Motor neuron (in vitro differentiated cells): ENCODE measurements around the gene TSPAN6. TPM values are rescaled to one million over a fixed set of nuclear protein-coding genes. Genes with fewer than 3 reads are reported as not detected.

ENCODE experiments used
- ATAC-seq, 8 experiments: fragments of 200-7000 bp; cut with Tn5 transposase; replicated peaks in 6 of 8; 2 replicates each; pipeline ENCODE4 v1.8.0; 2021; ENCODE audit warnings: mild to moderate bottlenecking in 8 of 8, moderate library complexity in 8 of 8
- H3K27ac ChIP-seq, 2 donors: fragments of 250-450 bp; sonication (Bioruptor Pico); 2 replicates each; pipeline ENCODE4 v1.9.0; 2021; ENCODE audit warnings: antibody characterized with exemption in 2 of 2, mild to moderate bottlenecking in 2 of 2, moderate library complexity in 1 of 2
- H3K4me1 ChIP-seq, 2 donors: fragments of 250-450 bp; sonication (Bioruptor Pico); replicated peaks in 1 of 2; 2 replicates each; pipeline ENCODE4 v1.6.1; 2021; ENCODE audit warnings: antibody characterized with exemption in 2 of 2, mild to moderate bottlenecking in 2 of 2, moderate library complexity in 1 of 2
- H3K4me3 ChIP-seq, 5 donors: fragments of 250-450 bp; sonication (Bioruptor Pico); 2 replicates each; pipeline ENCODE4 v1.9.0; 2021; ENCODE audit warnings: antibody characterized with exemption in 5 of 5, mild to moderate bottlenecking in 5 of 5, moderate library complexity in 4 of 5
- WGBS, 10 experiments: fragments of 450-650 bp; shearing (Covaris generic); methylation state at CpG; one replicate each; pipeline ENCODE4 v1.0.0; 2022; 5-methylcytosine and 5-hydroxymethylcytosine counted together
- in situ Hi-C, 9 experiments: fragments of 400-800 bp; cut with MboI; loops; one replicate each; pipeline ENCODE4 v1.15.0; 2021; ENCODE audit warnings: low sequenced_read_pairs in 9 of 9, low pct_unique_long_range_greater_than_20kb in 2 of 9; ENCODE audit not compliant: unreplicated experiment in 9 of 9
- total RNA-seq, 8 experiments: library from RNA; unstranded; fragments of 300-600 nt; gene quantifications; 2 replicates each; pipeline versions ENCODE4 v1.2.3 to v1.2.4, GENCODE V29; 2022

The TSPAN6 gene
- total RNA-seq = 10 to 100 TPM; 20.1 to 65.0 (median 31.5) TPM

GRCh38 chrX:100636321-100636991, at the start of gene TSPAN6:
TSS of gene TSPAN6 (minus strand) at chrX:100636806. CDS start at chrX:100636694, 112 bp downstream.
- in situ Hi-C loops = no loop called here
- peak within 1 kb of the TSS; percentile 77 to 78 for H3K27ac ChIP-seq
- 0 to 38% methylated on average over 5 to 10 of the region's 51 CpGs; no CpG with 5 or more reads in 8 of the 10 experiments for WGBS, 10 experiments
- peak within 1 kb of the TSS; percentile 71 to 89 (median 76) for H3K4me3 ChIP-seq
- ATAC-seq = peak; percentile 99 to 100 (median 99)
- H3K4me1 ChIP-seq = peaks cover 0 to 2% of the 10 kb centered on the region in 2 donors

GRCh38 chrX:100685997-100686305, 49.3 kb upstream of the TSPAN6 start:
- Histone ChIP-seq H3K4me1 (no peaks in the 10 kb centered on the region), H3K27ac (no peak overlapping the region), H3K4me3 (no peak overlapping the region)
- WGBS, 10 experiments = 0 to 40% (median 14%) methylated on average over 1 of the region's 1 CpG; no CpG with 5 or more reads in 7 of the 10 experiments
- in situ Hi-C loops = loop anchor here in 3 of 9 experiments (10.0 to 25.0 kb wide), 3 partner anchors 89 to 601 kb away; partner anchors contain the start of gene TAF7L (in 1 of the 3)
- peak in 1 of 8 experiments; percentile 48 for ATAC-seq

GRCh38 chrX:100685284-100685996, 48.8 kb upstream of the TSPAN6 start:
- in situ Hi-C loops = loop anchor here in 3 of 9 experiments (10.0 to 25.0 kb wide), 3 partner anchors 89 to 602 kb away; partner anchors contain the start of gene TAF7L (in 1 of the 3)
- no peak overlapping the region for H3K27ac ChIP-seq
- ATAC-seq = peak; percentile 63 to 89 (median 75)
- H3K4me3 ChIP-seq = no peak overlapping the region
- H3K4me1 ChIP-seq = no peaks in the 10 kb centered on the region
- WGBS, 10 experiments = 0 to 100% (median 37%) methylated on average over 1 to 4 of the region's 5 CpGs; no CpG with 5 or more reads in 5 of the 10 experiments

GRCh38 chrX:100682939-100683338, 46.3 kb upstream of the TSPAN6 start:
- Histone ChIP-seq H3K4me1 (no peaks in the 10 kb centered on the region), H3K27ac (no peak overlapping the region), H3K4me3 (no peak overlapping the region)
- 70 to 100% (median 79%) methylated on average over 1 to 7 of the region's 8 CpGs; no CpG with 5 or more reads in 6 of the 10 experiments for WGBS, 10 experiments
- ATAC-seq = no peak
- in situ Hi-C loops = loop anchor here in 3 of 9 experiments (10.0 to 25.0 kb wide), 3 partner anchors 92 to 604 kb away; partner anchors contain the start of gene TAF7L (in 1 of the 3)

GRCh38 chrX:100681599-100681998, 45.0 kb upstream of the TSPAN6 start:
- Histone ChIP-seq H3K4me3 (no peak overlapping the region), H3K4me1 (no peaks in the 10 kb centered on the region), H3K27ac (no peak overlapping the region)
- ATAC-seq = peak in 1 of 8 experiments; percentile 70
- WGBS, 10 experiments = 0 to 100% (median 14%) methylated on average over 1 to 3 of the region's 3 CpGs; no CpG with 5 or more reads in 5 of the 10 experiments
- in situ Hi-C loops = loop anchor here in 3 of 9 experiments (10.0 to 25.0 kb wide), 3 partner anchors 93 to 606 kb away; partner anchors contain the start of gene TAF7L (in 1 of the 3)

GRCh38 chrX:100680756-100681155, 44.1 kb upstream of the TSPAN6 start:
- Histone ChIP-seq H3K27ac (no peak overlapping the region), H3K4me3 (no peak overlapping the region), H3K4me1 (no peaks in the 10 kb centered on the region)
- ATAC-seq = no peak
- in situ Hi-C loops = loop anchor here in 3 of 9 experiments (10.0 to 25.0 kb wide), 3 partner anchors 94 to 607 kb away; partner anchors contain the start of gene TAF7L (in 1 of the 3)
- WGBS, 10 experiments = 0 to 60% (median 33%) methylated on average over 1 to 2 of the region's 2 CpGs; no CpG with 5 or more reads in 6 of the 10 experiments

GRCh38 chrX:100677611-100678181, 41.1 kb upstream of the TSPAN6 start:
- 44 to 100% (median 67%) methylated on average over 1 to 2 of the region's 5 CpGs; no CpG with 5 or more reads in 5 of the 10 experiments for WGBS, 10 experiments
- Histone ChIP-seq H3K4me3 (no peak overlapping the region), H3K4me1 (no peaks in the 10 kb centered on the region), H3K27ac (no peak overlapping the region)
- no peak for ATAC-seq
- in situ Hi-C loops = loop anchor here in 2 of 9 experiments (25.0 kb wide), 2 partner anchors 110 to 610 kb away; partner anchors contain the start of gene TAF7L (in 1 of the 2)

- Histone ChIP-seq H3K4me3 (no peak overlapping the region), H3K4me1 (no peaks in the 10 kb centered on the region), H3K27ac (no peak overlapping the region)
- in situ Hi-C loops = loop anchor here in 2 of 9 experiments (25.0 kb wide), 2 partner anchors 113 to 613 kb away; partner anchors contain the start of gene TAF7L (in 1 of the 2)
- WGBS, 10 experiments = 14% methylated on average over 1 of the region's 2 CpGs; no CpG with 5 or more reads in 9 of the 10 experiments
- ATAC-seq = no peak
Observed at GRCh38 chrX:100674705-100675104, 38.1 kb upstream of the TSPAN6 start.

- no peaks in the 10 kb centered on the region for H3K4me1 ChIP-seq
- ATAC-seq = no peak
- no peak overlapping the region for H3K27ac ChIP-seq
- in situ Hi-C loops = no loop called here
- H3K4me3 ChIP-seq = no peak overlapping the region
- WGBS, 10 experiments = 0 to 56% (median 20%) methylated on average over 1 to 3 of the region's 3 CpGs; no CpG with 5 or more reads in 6 of the 10 experiments
Observed at GRCh38 chrX:100673397-100673953, 36.9 kb upstream of the TSPAN6 start.

- 20 to 80% (median 67%) methylated on average over 1 of the region's 3 CpGs; no CpG with 5 or more reads in 7 of the 10 experiments for WGBS, 10 experiments
- H3K4me3 ChIP-seq = no peak overlapping the region
- in situ Hi-C loops = no loop called here
- H3K27ac ChIP-seq = no peak overlapping the region
- ATAC-seq = no peak
- no peaks in the 10 kb centered on the region for H3K4me1 ChIP-seq
Observed at GRCh38 chrX:100672966-100673365, 36.4 kb upstream of the TSPAN6 start.

GRCh38 chrX:100663642-100664041, 27.0 kb upstream of the TSPAN6 start:
- ATAC-seq = peak in 1 of 8 experiments; percentile 24
- no peak overlapping the region for H3K27ac ChIP-seq
- H3K4me3 ChIP-seq = no peak overlapping the region
- H3K4me1 ChIP-seq = no peaks in the 10 kb centered on the region
- WGBS, 10 experiments = 17 to 20% methylated on average over 1 to 2 of the region's 2 CpGs; no CpG with 5 or more reads in 8 of the 10 experiments
- in situ Hi-C loops = no loop called here

GRCh38 chrX:100662796-100663195, 26.2 kb upstream of the TSPAN6 start:
- ATAC-seq = peak in 3 of 8 experiments; percentile 14 to 44 (median 17)
- no peak overlapping the region for H3K4me3 ChIP-seq
- WGBS, 10 experiments = 0 to 100% (median 66%) methylated on average over 1 to 4 of the region's 4 CpGs; no CpG with 5 or more reads in 7 of the 10 experiments
- no peaks in the 10 kb centered on the region for H3K4me1 ChIP-seq
- in situ Hi-C loops = no loop called here
- H3K27ac ChIP-seq = no peak overlapping the region
